SIG-M5 treated with dmso at 0.1 percent for 504 hours (cell line): Measurements from ENCODE around the gene RRAD.
"Not testable (repeated sequence)": the region's sequence is repeated elsewhere in the genome, so short reads cannot be mapped to it uniquely, and the experiment has no call there.

ENCODE experiments used
- DNase-seq: peaks from one replicate; lab custom pipeline; 2025; ENCODE audit not compliant: unreplicated experiment; lab: John Stamatoyannopoulos, UW

Gene RRAD

GRCh38 chr16:66925322-66925840 is at the start of gene RRAD:
Gene RRAD (minus strand): TSS chr16:66925535. CDS start chr16:66925179, 356 bp downstream.
- DNase-seq, result no peak

- not testable (repeated sequence) for DNase-seq
Observed at GRCh38 chr16:66974932-66975246, 49.6 kb upstream of the RRAD start.

- DNase-seq, result not testable (repeated sequence)
Observed at GRCh38 chr16:66974156-66974931, 49.0 kb upstream of the RRAD start.

- no peak for DNase-seq
Observed at GRCh38 chr16:66973716-66974115, 48.4 kb upstream of the RRAD start.

- no peak for DNase-seq
Observed at GRCh38 chr16:66972983-66973382, 47.6 kb upstream of the RRAD start.

GRCh38 chr16:66970775-66971720 is 45.7 kb upstream of the RRAD start:
- no peak for DNase-seq

- DNase-seq, result no peak
Observed at GRCh38 chr16:66968847-66969246, 43.5 kb upstream of the RRAD start.

- no peak for DNase-seq
Observed at GRCh38 chr16:66964049-66964448, 38.7 kb upstream of the RRAD start.

GRCh38 chr16:66961914-66962313 is 36.6 kb upstream of the RRAD start:
- DNase-seq, result no peak

- peak; percentile 55 for DNase-seq
Observed at GRCh38 chr16:66961065-66961744, 35.9 kb upstream of the RRAD start, which contains the start of gene CES3. Gene CES3 (plus strand): TSS chr16:66961266. CDS start chr16:66961308, 42 bp downstream.

- no peak for DNase-seq
Observed at GRCh38 chr16:66960270-66960669, 34.9 kb upstream of the RRAD start.

- DNase-seq, result peak; percentile 16
Observed at GRCh38 chr16:66959704-66960161, 34.4 kb upstream of the RRAD start.

- DNase-seq, result no peak
Observed at GRCh38 chr16:66958857-66959703, 33.7 kb upstream of the RRAD start.

- DNase-seq, result not testable (repeated sequence)
Observed at GRCh38 chr16:66956154-66956457, 30.8 kb upstream of the RRAD start.

- not testable (repeated sequence) for DNase-seq
Observed at GRCh38 chr16:66955363-66956153, 30.2 kb upstream of the RRAD start.

GRCh38 chr16:66954097-66954659 is 28.8 kb upstream of the RRAD start:
- DNase-seq, result peak; percentile 67

- no peak for DNase-seq
Observed at GRCh38 chr16:66953462-66954096, 28.2 kb upstream of the RRAD start.

GRCh38 chr16:66952430-66953110 is 27.2 kb upstream of the RRAD start:
- DNase-seq, result no peak
